BJ (cell line): Measurements from ENCODE around the gene COX18. TPM values are rescaled to one million over a fixed set of nuclear protein-coding genes. Genes with fewer than 3 reads are reported as not detected.

Source experiments
- CTCF ChIA-PET: fragments of 350-600 bp; formaldehyde crosslinking; extraction: SDS; loops from one replicate; lab custom pipeline; 2021; ENCODE audit warnings: antibody characterized with exemption, inconsistent platforms; lab: Yijun Ruan, JAX
- POLR2A ChIA-PET: fragments of 300-600 bp; sonication (Branson Sonifier 250); formaldehyde crosslinking; extraction: SDS; loops from one replicate; lab custom pipeline; 2021; ENCODE audit warnings: antibody characterized with exemption; lab: Charles Lee
- DNase-seq: peaks from one replicate; pipeline ENCODE4 v3.0.0-alpha.2; 2011; ENCODE audit warnings: low read depth
- H3K27me3 ChIP-seq: 2 replicates; pipeline ENCODE4 v1.6.0; 2011; ENCODE audit warnings: low read length; ENCODE audit not compliant: control insufficient read depth, insufficient read depth
- H3K36me3 ChIP-seq: 2 replicates; pipeline ENCODE4 v1.5.1; 2011; ENCODE audit warnings: low read length; ENCODE audit not compliant: control insufficient read depth, insufficient read depth
- H3K4me3 ChIP-seq: 2 replicates; pipeline ENCODE4 v1.5.1; 2011; ENCODE audit warnings: low read depth, mild to moderate bottlenecking, control low read depth, low read length
- polyA plus RNA-seq: library from polyadenylated mRNA; depleted of rRNA; stranded (reverse); fragments of >200 nt; gene quantifications from 2 replicates; pipeline ENCODE4 v1.2.3, GENCODE V29; 2011
- TF ChIP-seq, protein P1 (sequence below): IDR thresholded peaks from 2 replicates; pipeline ENCODE4 v1.5.1; 2011; ENCODE audit warnings: low read depth, mild to moderate bottlenecking, control low read depth, inconsistent platforms, low read length, moderate library complexity; ENCODE audit not compliant: insufficient read depth

COX18 gene
- polyA plus RNA-seq, 1 experiment, result 9.8 TPM

DNA sequence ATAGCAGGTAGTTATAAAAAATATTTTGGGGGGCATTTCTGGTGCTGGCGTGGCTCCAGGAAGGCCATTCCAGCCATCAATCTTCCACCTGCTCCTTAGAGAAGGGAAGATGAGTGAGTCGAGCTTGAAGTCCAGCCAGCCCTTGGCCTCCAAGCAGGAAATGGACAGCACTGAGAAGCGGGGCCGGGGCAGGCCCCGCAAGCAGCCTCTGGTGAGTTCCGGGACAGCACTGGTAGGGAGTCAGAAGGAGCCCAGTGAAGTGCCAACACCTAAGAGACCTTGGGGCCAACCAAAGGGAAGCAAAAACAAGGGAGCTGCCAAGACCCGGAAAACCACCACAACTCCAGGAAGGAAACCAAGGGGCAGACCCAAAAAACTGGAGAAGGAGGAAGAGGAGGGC, 29.2 kb upstream of the COX18 start:
- Histone ChIP-seq H3K27me3 (no peaks in the 10 kb centered on the region), H3K36me3 (peaks cover 14% of the 10 kb centered on the region), H3K4me3 (no peak overlapping the region)
- CTCF ChIA-PET, result no interaction called here
- POLR2A ChIA-PET, result no interaction called here
- TF ChIP-seq, protein P1, sequence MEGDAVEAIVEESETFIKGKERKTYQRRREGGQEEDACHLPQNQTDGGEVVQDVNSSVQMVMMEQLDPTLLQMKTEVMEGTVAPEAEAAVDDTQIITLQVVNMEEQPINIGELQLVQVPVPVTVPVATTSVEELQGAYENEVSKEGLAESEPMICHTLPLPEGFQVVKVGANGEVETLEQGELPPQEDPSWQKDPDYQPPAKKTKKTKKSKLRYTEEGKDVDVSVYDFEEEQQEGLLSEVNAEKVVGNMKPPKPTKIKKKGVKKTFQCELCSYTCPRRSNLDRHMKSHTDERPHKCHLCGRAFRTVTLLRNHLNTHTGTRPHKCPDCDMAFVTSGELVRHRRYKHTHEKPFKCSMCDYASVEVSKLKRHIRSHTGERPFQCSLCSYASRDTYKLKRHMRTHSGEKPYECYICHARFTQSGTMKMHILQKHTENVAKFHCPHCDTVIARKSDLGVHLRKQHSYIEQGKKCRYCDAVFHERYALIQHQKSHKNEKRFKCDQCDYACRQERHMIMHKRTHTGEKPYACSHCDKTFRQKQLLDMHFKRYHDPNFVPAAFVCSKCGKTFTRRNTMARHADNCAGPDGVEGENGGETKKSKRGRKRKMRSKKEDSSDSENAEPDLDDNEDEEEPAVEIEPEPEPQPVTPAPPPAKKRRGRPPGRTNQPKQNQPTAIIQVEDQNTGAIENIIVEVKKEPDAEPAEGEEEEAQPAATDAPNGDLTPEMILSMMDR, result no peak
- DNase-seq, result no peak

DNA sequence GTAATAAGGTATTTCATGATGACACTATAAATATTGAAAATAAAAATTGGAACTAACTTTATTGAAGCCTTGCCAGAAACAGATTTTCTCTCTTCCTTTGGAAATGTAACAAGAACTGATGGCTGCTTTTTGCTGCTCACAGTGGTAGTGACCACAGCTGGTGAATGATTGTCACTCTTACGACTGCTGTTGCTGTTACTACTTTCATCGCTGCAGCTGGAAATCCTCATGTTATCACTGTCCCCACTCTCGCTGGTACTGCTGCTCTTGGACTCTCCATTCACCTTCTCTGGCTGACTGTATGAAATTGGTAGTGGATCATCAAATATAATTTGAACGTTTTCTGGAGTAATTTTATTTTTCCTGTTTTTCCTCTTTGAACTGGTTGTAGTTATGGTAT, 28.5 kb upstream of the COX18 start:
- no peak overlapping the region for H3K4me3 ChIP-seq
- POLR2A ChIA-PET, result no interaction called here
- CTCF ChIA-PET, result no interaction called here
- no peak for DNase-seq
- peaks cover 14% of the 10 kb centered on the region for H3K36me3 ChIP-seq
- no peaks in the 10 kb centered on the region for H3K27me3 ChIP-seq
- TF ChIP-seq, protein P1, result no peak

DNA sequence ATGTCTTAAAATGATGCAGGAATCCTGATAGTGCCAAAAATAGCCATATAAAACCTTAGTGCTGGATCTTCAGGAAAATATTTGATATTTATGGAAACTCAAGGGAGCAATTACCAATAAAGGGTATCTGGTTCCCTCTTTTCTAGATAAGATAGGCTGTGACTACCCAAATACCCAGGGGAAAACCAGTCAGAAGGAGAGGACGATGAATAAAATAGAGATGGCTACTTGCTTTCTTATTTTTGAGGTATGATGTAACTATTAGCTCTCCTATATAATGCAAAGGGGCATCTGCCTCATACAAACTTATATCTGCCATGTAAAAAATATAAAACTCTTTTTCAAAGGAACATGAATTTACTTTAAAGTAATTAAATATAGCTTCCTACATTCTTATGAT, 23.4 kb upstream of the COX18 start:
- Histone ChIP-seq H3K4me3 (no peak overlapping the region), H3K27me3 (no peaks in the 10 kb centered on the region), H3K36me3 (peaks cover 11% of the 10 kb centered on the region)
- TF ChIP-seq, protein P1, result no peak
- ChIA-PET POLR2A (no interaction called here), CTCF (interaction anchor here (1.6 kb wide), 1 partner anchor 27 kb away, joined by 3 read pairs; no protein-coding TSS in a partner anchor)
- DNase-seq, result no peak

DNA sequence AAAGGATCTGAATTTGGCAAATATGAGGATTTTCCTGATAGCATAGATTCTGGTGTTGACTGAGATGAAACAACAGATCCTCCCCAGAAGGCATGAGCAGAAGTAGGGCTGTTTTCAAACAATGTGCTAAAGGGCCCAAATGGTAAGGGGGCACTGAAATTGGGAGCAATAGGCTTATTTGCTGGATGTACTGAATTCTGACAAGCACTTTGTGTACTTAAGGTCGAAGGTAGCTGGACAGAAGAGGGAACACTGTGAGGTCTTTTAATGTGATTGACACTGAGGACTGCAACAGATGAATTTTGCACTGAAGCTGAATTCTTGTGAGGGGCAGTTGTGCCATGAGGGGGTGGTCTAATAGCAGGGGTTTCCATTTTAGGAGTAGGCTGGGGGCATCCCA, 21.2 kb upstream of the COX18 start:
- DNase-seq, result no peak
- Histone ChIP-seq H3K27me3 (no peaks in the 10 kb centered on the region), H3K4me3 (no peak overlapping the region), H3K36me3 (peaks cover 13% of the 10 kb centered on the region)
- TF ChIP-seq, protein P1, result no peak
- ChIA-PET CTCF (interaction anchor here (1.1 kb wide), 1 partner anchor 34 kb away, joined by 4 read pairs; no protein-coding TSS in a partner anchor), POLR2A (interaction anchor here (0.5 kb wide), 1 partner anchor 764 kb away, joined by 5 read pairs; no protein-coding TSS in a partner anchor)

DNA sequence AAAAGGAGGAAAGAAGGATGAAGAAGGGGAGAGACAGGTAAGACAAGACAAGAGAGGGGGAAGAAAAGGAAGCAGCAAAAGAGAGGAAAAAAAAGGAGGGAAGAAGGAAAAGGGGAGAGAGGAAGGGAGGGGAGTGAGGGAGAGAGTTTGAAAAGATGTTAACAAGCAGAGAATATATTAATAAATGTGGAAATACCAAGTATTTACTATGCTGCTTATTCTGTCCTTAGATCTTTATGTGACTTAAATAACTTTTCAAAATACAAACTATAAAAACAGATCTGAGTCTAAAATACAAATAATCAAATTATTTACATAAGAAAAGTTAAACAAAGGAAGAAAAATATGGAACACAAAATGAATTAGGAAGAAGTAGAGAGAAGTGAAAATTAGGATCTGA, 18.4 kb upstream of the COX18 start:
- ChIA-PET POLR2A (no interaction called here), CTCF (no interaction called here)
- Histone ChIP-seq H3K27me3 (no peaks in the 10 kb centered on the region), H3K36me3 (peaks cover 13% of the 10 kb centered on the region), H3K4me3 (no peak overlapping the region)
- TF ChIP-seq, protein P1, result no peak
- no peak for DNase-seq
